ENCODE results near the gene PCCA.

GRCh38 chr13:100075700-100076587 lies 12.9 kb upstream of the PCCA start:
- no peak for TF ChIP-seq POLR2AphosphoS5 (IDR thresholded peaks at IDR 0.05)
- no peak for TF ChIP-seq CTCF (IDR thresholded peaks at IDR 0.05)
- TF ChIP-seq POLR2A (IDR thresholded peaks at IDR 0.05): no peak
